GM06990 (cell line): ENCODE results near the gene LSM14B.

Experiments
- DNase-seq: peaks from one replicate; pipeline ENCODE4 v3.0.0-alpha.2; 2011; ENCODE audit not compliant: insufficient read length; ENCODE audit errors: extremely low read depth
- H3K27me3 ChIP-seq: replicated peaks from 2 replicates; pipeline ENCODE4 v1.6.0; 2011; ENCODE audit warnings: low read length; ENCODE audit not compliant: control insufficient read depth, insufficient read depth
- H3K36me3 ChIP-seq: 2 replicates; pipeline ENCODE4 v1.5.1; 2011; ENCODE audit warnings: low read length; ENCODE audit not compliant: control insufficient read depth, insufficient read depth
- H3K4me3 ChIP-seq: replicated peaks from 2 replicates; pipeline ENCODE4 v1.5.1; 2011; ENCODE audit warnings: low read depth, mild to moderate bottlenecking, control low read depth, low read length
- TF ChIP-seq, protein P1 (sequence below): IDR thresholded peaks from 2 replicates; pipeline ENCODE4 v1.5.1; 2011; ENCODE audit warnings: low read length, control low read depth, mild to moderate bottlenecking, inconsistent platforms; ENCODE audit not compliant: insufficient read depth, poor library complexity, severe bottlenecking

LSM14B gene

DNA sequence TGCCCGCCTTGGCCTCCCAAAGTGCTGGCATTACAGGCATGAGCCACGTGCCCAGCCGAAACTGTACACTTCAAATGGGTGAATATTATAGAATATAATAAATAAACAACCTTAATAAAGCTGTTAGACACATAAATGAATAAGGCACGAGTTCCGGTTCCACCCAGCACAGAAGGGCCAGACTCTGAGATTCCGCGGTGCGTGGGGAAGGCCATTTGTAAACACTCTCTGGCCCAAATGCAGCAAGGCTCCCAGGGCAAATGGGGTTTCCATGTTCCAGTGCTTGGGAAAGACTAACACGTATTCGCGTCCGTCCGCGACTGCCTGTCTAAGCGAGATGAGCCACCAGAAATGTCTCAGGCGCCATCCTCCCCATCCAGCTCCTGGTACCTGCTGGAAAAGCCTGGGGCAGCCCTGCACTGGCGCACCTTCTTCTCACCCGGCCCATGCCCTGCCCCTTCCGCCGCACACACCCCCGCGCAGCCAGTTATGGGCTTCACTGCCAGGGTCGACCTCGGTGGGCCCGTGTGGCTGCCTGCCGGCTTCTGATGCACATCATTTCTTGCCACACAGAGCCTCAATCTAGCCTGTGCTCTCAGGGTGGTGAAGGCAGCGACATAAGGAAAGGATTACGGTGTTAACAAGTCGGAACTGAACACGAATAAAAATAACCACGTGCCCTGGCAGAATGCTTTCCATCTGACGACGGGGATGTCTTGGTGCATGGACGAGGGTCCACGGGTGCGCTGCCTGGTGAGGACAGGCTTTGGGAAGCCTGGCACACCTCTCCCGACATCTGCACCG, 5.5 kb upstream of the LSM14B start:
- no peak overlapping the region for H3K4me3 ChIP-seq
- H3K27me3 ChIP-seq = no peaks in the 10 kb centered on the region
- H3K36me3 ChIP-seq = no peaks in the 10 kb centered on the region
- TF ChIP-seq, protein P1, sequence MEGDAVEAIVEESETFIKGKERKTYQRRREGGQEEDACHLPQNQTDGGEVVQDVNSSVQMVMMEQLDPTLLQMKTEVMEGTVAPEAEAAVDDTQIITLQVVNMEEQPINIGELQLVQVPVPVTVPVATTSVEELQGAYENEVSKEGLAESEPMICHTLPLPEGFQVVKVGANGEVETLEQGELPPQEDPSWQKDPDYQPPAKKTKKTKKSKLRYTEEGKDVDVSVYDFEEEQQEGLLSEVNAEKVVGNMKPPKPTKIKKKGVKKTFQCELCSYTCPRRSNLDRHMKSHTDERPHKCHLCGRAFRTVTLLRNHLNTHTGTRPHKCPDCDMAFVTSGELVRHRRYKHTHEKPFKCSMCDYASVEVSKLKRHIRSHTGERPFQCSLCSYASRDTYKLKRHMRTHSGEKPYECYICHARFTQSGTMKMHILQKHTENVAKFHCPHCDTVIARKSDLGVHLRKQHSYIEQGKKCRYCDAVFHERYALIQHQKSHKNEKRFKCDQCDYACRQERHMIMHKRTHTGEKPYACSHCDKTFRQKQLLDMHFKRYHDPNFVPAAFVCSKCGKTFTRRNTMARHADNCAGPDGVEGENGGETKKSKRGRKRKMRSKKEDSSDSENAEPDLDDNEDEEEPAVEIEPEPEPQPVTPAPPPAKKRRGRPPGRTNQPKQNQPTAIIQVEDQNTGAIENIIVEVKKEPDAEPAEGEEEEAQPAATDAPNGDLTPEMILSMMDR = no peak
- DNase-seq = no peak

DNA sequence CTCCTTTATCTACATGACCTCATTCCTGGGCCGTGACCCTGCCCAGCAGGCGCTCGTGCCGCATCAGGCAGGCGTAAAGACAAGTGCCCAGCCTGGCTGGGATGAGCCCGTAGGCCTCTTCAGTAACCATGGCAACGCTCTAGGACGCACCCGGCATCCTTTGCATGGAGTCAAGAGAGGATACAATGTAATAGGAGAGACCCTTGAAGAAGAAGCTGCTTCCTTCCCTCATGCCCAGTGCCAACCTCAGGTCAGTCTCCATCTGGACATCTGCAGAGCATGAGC, 5.0 kb upstream of the LSM14B start:
- no peaks in the 10 kb centered on the region for H3K27me3 ChIP-seq
- no peaks in the 10 kb centered on the region for H3K36me3 ChIP-seq
- DNase-seq = no peak
- TF ChIP-seq, protein P1 = no peak
- no peak overlapping the region for H3K4me3 ChIP-seq

DNA sequence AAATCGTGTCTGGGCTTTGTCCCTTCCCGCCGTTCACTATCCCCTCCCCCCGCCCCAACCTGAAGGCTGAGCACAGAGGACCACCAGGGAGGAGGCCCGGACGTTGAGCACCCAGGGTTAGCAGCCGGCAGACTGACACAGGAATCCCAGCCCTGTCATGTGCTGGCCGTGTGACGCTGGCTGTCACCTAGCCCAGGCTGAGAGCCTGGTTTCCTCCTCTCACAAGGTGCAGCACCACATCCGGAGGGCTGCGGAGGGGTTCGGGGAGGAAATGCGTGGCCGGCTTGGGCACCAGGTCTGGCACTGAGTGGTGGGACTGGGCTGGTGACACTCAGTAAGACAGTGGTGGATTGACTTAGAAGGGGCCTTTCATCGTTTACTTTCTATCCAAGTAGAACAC, 4.6 kb upstream of the LSM14B start:
- H3K4me3 ChIP-seq = no peak overlapping the region
- TF ChIP-seq, protein P1 = no peak

DNA sequence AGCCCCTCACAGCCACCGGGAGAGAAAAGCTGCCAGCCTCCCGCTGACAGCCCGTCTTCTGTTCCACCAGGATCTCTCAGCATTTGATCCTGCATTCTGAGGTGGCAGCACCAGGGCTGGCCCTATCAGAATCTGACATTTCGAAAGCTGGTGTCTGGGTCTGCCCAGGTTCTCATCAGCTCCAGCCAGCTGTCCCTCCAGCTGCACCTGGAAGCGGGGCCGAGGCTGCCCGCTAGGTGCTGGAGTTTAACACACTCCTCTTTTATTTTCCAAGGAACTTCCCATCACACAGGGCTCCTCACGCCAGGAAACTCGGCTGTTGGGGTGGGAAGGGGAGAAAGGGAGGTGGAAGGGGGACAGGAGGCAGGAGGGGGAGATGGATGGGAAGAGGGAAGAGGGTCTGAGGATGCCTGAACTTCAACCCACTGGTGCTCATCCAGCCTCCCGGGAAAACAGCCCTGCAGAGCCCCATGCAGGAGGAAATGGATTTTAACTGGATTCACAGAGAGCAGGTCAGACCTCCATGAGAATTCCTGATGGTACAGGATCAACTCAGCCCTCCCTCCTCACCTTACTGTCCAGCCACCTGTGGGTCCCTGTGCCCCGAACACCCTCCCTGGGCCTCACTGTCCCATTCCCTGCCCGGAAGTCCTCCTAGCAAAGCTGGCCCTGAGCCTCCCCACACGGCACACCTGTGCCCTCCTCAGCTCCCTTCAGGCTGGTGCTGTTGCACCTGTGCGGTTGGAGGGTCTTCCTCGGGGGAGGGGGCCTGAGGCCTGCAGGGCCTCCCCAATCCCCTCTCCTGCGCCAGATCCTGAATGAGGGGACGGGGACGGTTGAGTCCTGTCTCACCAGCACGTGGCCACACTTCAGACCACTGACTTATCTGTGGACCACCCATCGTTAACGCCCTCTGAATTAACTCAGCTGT, 3.9 kb upstream of the LSM14B start:
- TF ChIP-seq, protein P1 = no peak
- no peak overlapping the region for H3K4me3 ChIP-seq
- DNase-seq = no peak
- H3K36me3 ChIP-seq = no peaks in the 10 kb centered on the region
- no peaks in the 10 kb centered on the region for H3K27me3 ChIP-seq

More for the DNA sequence above, 4.6 kb upstream of the LSM14B start:
- H3K36me3 ChIP-seq = no peaks in the 10 kb centered on the region
- H3K27me3 ChIP-seq = no peaks in the 10 kb centered on the region
- DNase-seq = no peak

DNA sequence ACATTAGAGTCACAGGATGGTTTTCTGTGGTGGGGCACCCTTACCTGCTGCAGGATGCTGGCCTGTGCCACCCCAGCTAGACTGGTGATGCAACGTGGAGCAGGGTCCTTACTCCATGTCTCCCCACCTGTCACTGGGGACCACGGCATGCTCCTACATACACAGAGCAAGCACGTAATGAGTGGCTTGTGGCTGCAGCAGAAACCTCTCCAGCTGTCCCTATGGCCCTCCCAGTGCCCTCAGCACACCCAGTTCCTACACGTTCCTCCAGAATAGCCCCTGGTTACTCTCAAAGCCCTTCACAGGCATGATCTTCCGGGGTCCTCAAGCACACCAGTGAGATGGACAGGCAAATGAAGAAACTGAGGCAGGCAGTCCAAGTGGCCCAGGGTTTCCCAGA, 3.2 kb upstream of the LSM14B start:
- Histone ChIP-seq H3K27me3 (no peaks in the 10 kb centered on the region), H3K36me3 (no peaks in the 10 kb centered on the region), H3K4me3 (no peak overlapping the region)
- DNase-seq = no peak
- TF ChIP-seq, protein P1 = no peak
